B cell (primary cell): ENCODE measurements around the gene LRBA. TPM values are rescaled to one million over a fixed set of nuclear protein-coding genes. Genes with fewer than 3 reads are reported as not detected.

Experiments
- ATAC-seq: fragments of 200-7000 bp; cut with Tn5 transposase; one replicate; pipeline ENCODE4 v1.10.0; 2021; ENCODE audit warnings: low read depth, mild to moderate bottlenecking, moderate number of reproducible peaks, moderate library complexity
- CTCF ChIA-PET: fragments of 350-600 bp; sonication (Branson Sonifier 250); formaldehyde crosslinking; loops from one replicate; lab custom pipeline; 2021; ENCODE audit warnings: antibody characterized with exemption, inconsistent platforms; lab: Charles Lee
- POLR2A ChIA-PET: fragments of 350-600 bp; sonication (Branson Sonifier 250); formaldehyde crosslinking; loops from one replicate; lab custom pipeline; 2021; ENCODE audit warnings: antibody characterized with exemption; lab: Charles Lee
- DNase-seq: peaks from one replicate; pipeline ENCODE4 v3.0.0; 2013
- H2AFZ ChIP-seq: 2 replicates; pipeline ENCODE4 v1.6.1; 2012; ENCODE audit warnings: mild to moderate bottlenecking, low read depth, low read length; ENCODE audit not compliant: insufficient read depth, poor library complexity, severe bottlenecking
- H3K27ac ChIP-seq, 2 donors: 1 replicate in 1 of 2; 2 replicates in 1 of 2; pipeline ENCODE4 v1.5.1; 2012 to 2013; ENCODE audit warnings: low read length in 2 of 2, mild to moderate bottlenecking in 2 of 2, moderate library complexity in 1 of 2
- H3K27me3 ChIP-seq, 4 experiments: fragments of 200-600 bp in 1 of 4; sonication (generic) in 1 of 4; replicated peaks in 1 of 4; 1 replicate in 2 of 4; 2 replicates in 2 of 4; pipeline versions ENCODE4 v1.6.1 to v1.7.0; 2013 to 2016; ENCODE audit warnings: low read length in 3 of 4, mild to moderate bottlenecking in 2 of 4, mixed read lengths in 1 of 4, moderate library complexity in 1 of 4; ENCODE audit not compliant: insufficient read depth in 4 of 4, control insufficient read depth in 3 of 4; ENCODE audit errors: control extremely low read depth in 1 of 4
- H3K36me3 ChIP-seq, 2 experiments: replicated peaks in 1 of 2; 1 replicate in 1 of 2; 2 replicates in 1 of 2; pipeline versions ENCODE4 v1.6.1 to v1.7.1; 2013; ENCODE audit warnings: low read length in 1 of 2; ENCODE audit not compliant: insufficient read depth in 2 of 2, control insufficient read depth in 1 of 2; ENCODE audit errors: control extremely low read depth in 1 of 2, extremely low read depth in 1 of 2
- H3K4me1 ChIP-seq, 2 donors: fragments of 200-600 bp in 1 of 2; sonication (generic) in 1 of 2; 1 replicate in 1 of 2; 2 replicates in 1 of 2; pipeline versions ENCODE4 v1.5.1 to v1.6.1; 2013 to 2017; ENCODE audit warnings: low read length in 2 of 2; ENCODE audit not compliant: control insufficient read depth in 2 of 2, insufficient read depth in 2 of 2
- H3K4me2 ChIP-seq: replicated peaks from 2 replicates; pipeline ENCODE3; 2012; ENCODE audit warnings: mild to moderate bottlenecking, low read depth, low read length; ENCODE audit not compliant: poor library complexity, severe bottlenecking
- H3K4me3 ChIP-seq, 5 experiments: fragments of 200-600 bp in 1 of 5; sonication (generic) in 1 of 5; 1 replicate in 3 of 5; 2 replicates in 2 of 5; pipeline versions ENCODE4 v1.5.1 to v1.7.0; 2011 to 2016; ENCODE audit warnings: low read length in 4 of 5, mild to moderate bottlenecking in 4 of 5, low read depth in 2 of 5, control low read depth in 1 of 5, moderate library complexity in 1 of 5; ENCODE audit not compliant: insufficient read depth in 1 of 5; ENCODE audit errors: control extremely low read depth in 1 of 5, extremely low read depth in 1 of 5
- H3K79me2 ChIP-seq: fragments of 200-600 bp; sonication (generic); one replicate; pipeline ENCODE4 v1.6.0; 2016; ENCODE audit warnings: low read length; ENCODE audit not compliant: control insufficient read depth, insufficient read depth
- H3K9ac ChIP-seq: fragments of 200-600 bp; sonication (generic); 2 replicates; pipeline ENCODE4 v1.6.1; 2017; ENCODE audit warnings: mild to moderate bottlenecking, low read length, moderate library complexity
- H3K9me3 ChIP-seq, 3 donors: one replicate each; pipeline versions ENCODE4 v1.6.1 to v1.7.1; 2013; ENCODE audit warnings: low read length in 2 of 3; ENCODE audit not compliant: control insufficient read depth in 2 of 3, insufficient read depth in 1 of 3; ENCODE audit errors: control extremely low read depth in 1 of 3
- H4K20me1 ChIP-seq: 2 replicates; pipeline ENCODE4 v1.6.0; 2012; ENCODE audit warnings: mild to moderate bottlenecking, low read length; ENCODE audit not compliant: insufficient read depth, control insufficient read depth, poor library complexity, severe bottlenecking
- H3K27ac Mint-ChIP-seq: one replicate; pipeline ENCODE4 v1.8.0; 2021; ENCODE audit warnings: mixed read lengths
- H3K27me3 Mint-ChIP-seq: one replicate; pipeline ENCODE4 v1.8.0; 2021; ENCODE audit warnings: mixed read lengths
- H3K4me1 Mint-ChIP-seq: one replicate; pipeline ENCODE4 v1.8.0; 2021; ENCODE audit warnings: mixed read lengths
- H3K4me3 Mint-ChIP-seq: one replicate; pipeline ENCODE4 v1.8.0; 2021; ENCODE audit warnings: mixed read lengths
- H3K9me3 Mint-ChIP-seq: one replicate; pipeline ENCODE4 v1.8.0; 2022; ENCODE audit warnings: mixed read lengths; ENCODE audit not compliant: insufficient read depth
- EZH2 ChIP-seq: IDR thresholded peaks from 2 replicates; pipeline ENCODE4 v1.6.1; 2012; ENCODE audit warnings: borderline replicate concordance, low read depth, mild to moderate bottlenecking, moderate library complexity, low read length; ENCODE audit not compliant: insufficient read depth, poor library complexity, severe bottlenecking
- WGBS: methylation state at CpG from one replicate; pipeline ENCODE4 v1.1.5; 2013; ENCODE audit warnings: missing lambda C conversion rate; ENCODE audit not compliant: insufficient coverage; 5-methylcytosine and 5-hydroxymethylcytosine counted together
- intact Hi-C: fragments of 100-400 bp; cut with micrococcal nuclease; formaldehyde crosslinking; loops from one replicate; pipeline ENCODE4 v1.10.0; 2022
- polyA plus RNA-seq: library from polyadenylated mRNA; depleted of rRNA; stranded (reverse); fragments of >200 nt; gene quantifications from 2 replicates; pipeline ENCODE4 v1.2.3, GENCODE V29; 2012
- total RNA-seq, 2 donors: library from RNA; stranded (reverse); fragments of 120-200 nt in 1 of 2; gene quantifications; 1 replicate in 1 of 2; 2 replicates in 1 of 2; pipeline versions ENCODE4 v1.2.3 to v1.2.4, GENCODE V29; 2013 to 2022
- TF ChIP-seq, protein P1 (sequence below): fragments of 200-600 bp; IDR thresholded peaks from one replicate; pipeline ENCODE4 v1.8.0; 2022; ENCODE audit warnings: antibody characterized with exemption, mild to moderate bottlenecking

LRBA gene
- total and polyA plus RNA-seq, 2 donors (not counting 1 experiment from before 2014, with no cell fraction given), result 17.5 to 86.7 TPM

DNA sequence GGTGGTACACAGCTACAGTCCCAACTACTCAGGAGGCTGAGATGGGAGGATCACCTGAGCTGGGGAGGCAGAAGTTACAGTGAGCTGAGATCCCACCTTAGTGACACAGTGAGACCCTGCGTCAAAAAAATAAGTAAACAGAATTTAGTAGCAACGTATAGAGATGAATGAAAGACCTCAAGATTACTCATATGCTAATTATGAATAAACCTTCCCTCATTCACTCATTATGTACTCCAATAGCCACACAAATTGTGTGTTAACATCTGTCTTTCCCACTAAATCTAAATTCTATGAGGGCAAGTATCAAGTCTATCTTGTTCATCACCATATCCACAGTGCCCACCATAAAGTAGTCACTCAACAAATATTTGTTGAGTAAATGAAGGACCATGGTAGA, 111.5 kb downstream of the LRBA start:
- POLR2A ChIA-PET, result no interaction called here
- peaks cover 7% of the 10 kb centered on the region for H3K9me3 Mint-ChIP-seq
- no peaks in the 10 kb centered on the region for H3K4me1 ChIP-seq
- no peaks in the 10 kb centered on the region for H3K27me3 Mint-ChIP-seq
- ATAC-seq (no peak), DNase-seq (no peak)
- H3K4me2 ChIP-seq, result no peak overlapping the region
- H3K27ac Mint-ChIP-seq, result no peak overlapping the region
- no peaks in the 10 kb centered on the region for H4K20me1 ChIP-seq
- H3K27ac ChIP-seq, result no peak overlapping the region
- H3K36me3 ChIP-seq, result peaks cover 18 to 38% of the 10 kb centered on the region in 2 experiments
- intact Hi-C loops, result no loop called here
- no peak for TF ChIP-seq EZH2
- TF ChIP-seq, protein P1, sequence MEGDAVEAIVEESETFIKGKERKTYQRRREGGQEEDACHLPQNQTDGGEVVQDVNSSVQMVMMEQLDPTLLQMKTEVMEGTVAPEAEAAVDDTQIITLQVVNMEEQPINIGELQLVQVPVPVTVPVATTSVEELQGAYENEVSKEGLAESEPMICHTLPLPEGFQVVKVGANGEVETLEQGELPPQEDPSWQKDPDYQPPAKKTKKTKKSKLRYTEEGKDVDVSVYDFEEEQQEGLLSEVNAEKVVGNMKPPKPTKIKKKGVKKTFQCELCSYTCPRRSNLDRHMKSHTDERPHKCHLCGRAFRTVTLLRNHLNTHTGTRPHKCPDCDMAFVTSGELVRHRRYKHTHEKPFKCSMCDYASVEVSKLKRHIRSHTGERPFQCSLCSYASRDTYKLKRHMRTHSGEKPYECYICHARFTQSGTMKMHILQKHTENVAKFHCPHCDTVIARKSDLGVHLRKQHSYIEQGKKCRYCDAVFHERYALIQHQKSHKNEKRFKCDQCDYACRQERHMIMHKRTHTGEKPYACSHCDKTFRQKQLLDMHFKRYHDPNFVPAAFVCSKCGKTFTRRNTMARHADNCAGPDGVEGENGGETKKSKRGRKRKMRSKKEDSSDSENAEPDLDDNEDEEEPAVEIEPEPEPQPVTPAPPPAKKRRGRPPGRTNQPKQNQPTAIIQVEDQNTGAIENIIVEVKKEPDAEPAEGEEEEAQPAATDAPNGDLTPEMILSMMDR, result no peak
- no peak overlapping the region for H2AFZ ChIP-seq
- H3K4me1 Mint-ChIP-seq, result no peaks in the 10 kb centered on the region
- no CpG with 5 or more reads among the region's 2 CpGs for WGBS
- H3K27me3 ChIP-seq, result no peaks in the 10 kb centered on the region
- H3K9ac ChIP-seq, result no peak overlapping the region
- H3K9me3 ChIP-seq, result peaks cover 0 to 1% (median 0%) of the 10 kb centered on the region in 3 donors
- no peak overlapping the region for H3K4me3 ChIP-seq
- CTCF ChIA-PET, result interaction anchor here (0.6 kb wide), 1 partner anchor 31 kb away, joined by 3 read pairs; no protein-coding TSS in a partner anchor
- H3K4me3 Mint-ChIP-seq, result no peak overlapping the region
- H3K79me2 ChIP-seq, result no peaks in the 10 kb centered on the region

DNA sequence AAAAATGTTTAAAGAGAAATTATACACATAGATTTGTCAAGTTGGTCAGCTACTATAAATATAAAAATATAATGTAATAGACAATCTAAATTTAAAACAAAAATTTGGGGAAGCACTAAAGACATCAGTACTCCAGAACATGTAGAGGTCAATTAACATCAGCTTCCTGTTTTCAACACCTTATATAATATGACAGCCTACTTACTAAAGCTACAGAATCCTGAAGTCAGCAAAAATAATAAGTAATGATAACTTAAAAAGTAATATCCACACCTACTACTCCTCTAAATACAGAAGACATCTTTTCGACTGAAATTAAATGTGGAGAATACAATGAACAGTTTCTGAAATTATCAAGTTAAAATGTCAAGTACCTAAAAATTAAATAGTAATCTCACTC, 118.6 kb downstream of the LRBA start:
- no peaks in the 10 kb centered on the region for H3K4me1 ChIP-seq
- no peak overlapping the region for H3K4me2 ChIP-seq
- no peaks in the 10 kb centered on the region for H3K27me3 Mint-ChIP-seq
- WGBS, result no CpG with 5 or more reads among the region's 1 CpG
- H3K9ac ChIP-seq, result no peak overlapping the region
- H3K27me3 ChIP-seq, result no peaks in the 10 kb centered on the region
- peaks cover 0 to 1% (median 0%) of the 10 kb centered on the region in 3 donors for H3K9me3 ChIP-seq
- H3K27ac Mint-ChIP-seq, result no peak overlapping the region
- peaks cover 14 to 24% of the 10 kb centered on the region in 2 experiments for H3K36me3 ChIP-seq
- H3K4me3 Mint-ChIP-seq, result no peak overlapping the region
- H3K4me3 ChIP-seq, result no peak overlapping the region
- intact Hi-C loops, result no loop called here
- POLR2A ChIA-PET, result no interaction called here
- no peaks in the 10 kb centered on the region for H3K79me2 ChIP-seq
- H3K27ac ChIP-seq, result no peak overlapping the region
- DNase-seq (no peak), ATAC-seq (no peak)
- no peaks in the 10 kb centered on the region for H3K4me1 Mint-ChIP-seq
- H2AFZ ChIP-seq, result no peak overlapping the region
- CTCF ChIA-PET, result interaction anchor here (1.2 kb wide), 1 partner anchor 29 kb away, joined by 3 read pairs; no protein-coding TSS in a partner anchor
- no peak for TF ChIP-seq EZH2
- TF ChIP-seq, protein P1, result no peak
- no peaks in the 10 kb centered on the region for H3K9me3 Mint-ChIP-seq
- no peaks in the 10 kb centered on the region for H4K20me1 ChIP-seq
